ENCODE data around the gene NHS. TPM values are rescaled to one million over a fixed set of nuclear protein-coding genes. Genes with fewer than 3 reads are reported as not detected.

The NHS gene
- total RNA-seq, 1 donor from 2014 or later = 12.1 TPM

- peaks cover 3% of the 10 kb centered on the region for H3K27me3 Mint-ChIP-seq (ENCODE audit: insufficient read depth, low read depth)
- DNase-seq (ENCODE audit: low spot score) = no peak
- Histone ChIP-seq H3K27ac (no peak overlapping the region), H2AFZ (replicated peaks) (no peak overlapping the region), H3K36me3 (no peaks in the 10 kb centered on the region), H3K27me3 (no peaks in the 10 kb centered on the region), H4K20me1 (ENCODE audit: low read depth) (no peaks in the 10 kb centered on the region), H3F3A (ENCODE audit: low read depth) (no peaks in the 10 kb centered on the region), H3K4me2 (no peak overlapping the region), H3K9me3 (ENCODE audit: low read depth) (no peaks in the 10 kb centered on the region), H3K79me2 (ENCODE audit: low read depth) (no peaks in the 10 kb centered on the region), H3K9ac (no peak overlapping the region), H3K4me3 (no peak overlapping the region), H3K4me1 (no peaks in the 10 kb centered on the region)
- H3K9me3 Mint-ChIP-seq = no peaks in the 10 kb centered on the region
- no peak overlapping the region for H3K4me3 Mint-ChIP-seq
- no peaks in the 10 kb centered on the region for H3K36me3 Mint-ChIP-seq
- H3K4me1 Mint-ChIP-seq = peaks cover 48% of the 10 kb centered on the region
- no peak for TF ChIP-seq EZH2 (IDR thresholded peaks at IDR 0.05)
- TF ChIP-seq EZH2phosphoT487 (IDR thresholded peaks at IDR 0.05) = no peak
- TF ChIP-seq CTCF (IDR thresholded peaks at IDR 0.05) = no peak
- no peak overlapping the region for H3K27ac Mint-ChIP-seq
Measured at GRCh38 chrX:17602245-17602644, 227.2 kb downstream of the NHS start.

GRCh38 chrX:17603196-17603595, 228.2 kb downstream of the NHS start:
- no peaks in the 10 kb centered on the region for H3K9me3 Mint-ChIP-seq
- H3K4me1 Mint-ChIP-seq = peaks cover 51% of the 10 kb centered on the region
- Histone ChIP-seq H3F3A (ENCODE audit: low read depth) (no peaks in the 10 kb centered on the region), H3K27me3 (no peaks in the 10 kb centered on the region), H3K27ac (no peak overlapping the region), H3K9me3 (ENCODE audit: low read depth) (no peaks in the 10 kb centered on the region), H3K4me1 (peaks cover 2% of the 10 kb centered on the region), H3K9ac (no peak overlapping the region), H2AFZ (replicated peaks) (no peak overlapping the region), H3K4me2 (no peak overlapping the region), H3K4me3 (no peak overlapping the region), H3K79me2 (ENCODE audit: low read depth) (no peaks in the 10 kb centered on the region), H3K36me3 (no peaks in the 10 kb centered on the region), H4K20me1 (ENCODE audit: low read depth) (no peaks in the 10 kb centered on the region)
- TF ChIP-seq EZH2 (IDR thresholded peaks at IDR 0.05) = no peak
- no peak for TF ChIP-seq CTCF (IDR thresholded peaks at IDR 0.05)
- no peak for TF ChIP-seq EZH2phosphoT487 (IDR thresholded peaks at IDR 0.05)
- peaks cover 3% of the 10 kb centered on the region for H3K27me3 Mint-ChIP-seq (ENCODE audit: insufficient read depth, low read depth)
- no peaks in the 10 kb centered on the region for H3K36me3 Mint-ChIP-seq
- no peak for DNase-seq (ENCODE audit: low spot score)
- no peak overlapping the region for H3K4me3 Mint-ChIP-seq
- no peak overlapping the region for H3K27ac Mint-ChIP-seq

DNA sequence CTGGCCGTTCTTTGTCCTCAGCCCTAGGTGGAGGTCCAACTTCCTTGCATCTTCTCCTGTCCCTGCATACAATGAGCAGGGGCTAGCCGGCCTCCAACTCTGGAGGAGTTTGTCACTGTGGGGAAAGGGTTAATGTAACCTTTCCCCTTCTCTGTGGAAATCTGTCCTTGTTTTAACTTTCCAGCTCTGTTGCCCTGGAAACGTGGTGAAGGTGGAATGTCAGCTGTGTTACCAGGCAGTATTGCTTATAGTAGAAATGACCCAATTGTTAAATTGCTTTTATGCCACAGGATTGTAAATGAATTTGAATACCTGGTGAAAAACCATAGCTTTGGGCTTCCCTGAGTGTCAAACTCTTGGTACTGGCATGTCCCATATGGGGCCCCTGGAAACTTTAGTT, 230.7 kb downstream of the NHS start:
- no peaks in the 10 kb centered on the region for H4K20me1 ChIP-seq (ENCODE audit: low read depth)
- no peaks in the 10 kb centered on the region for H3F3A ChIP-seq (ENCODE audit: low read depth)
- Mint-ChIP-seq H3K36me3 (no peaks in the 10 kb centered on the region), H3K27me3 (ENCODE audit: insufficient read depth, low read depth) (peaks cover 8% of the 10 kb centered on the region), H3K4me3 (peak overlapping the region; percentile 62), H3K4me1 (peaks cover 60% of the 10 kb centered on the region), H3K9me3 (no peaks in the 10 kb centered on the region), H3K27ac (peak overlapping the region; percentile 68)
- H3K79me2 ChIP-seq (ENCODE audit: low read depth) = no peaks in the 10 kb centered on the region
- H3K36me3 ChIP-seq = no peaks in the 10 kb centered on the region
- no peak overlapping the region for H3K4me2 ChIP-seq
- no peaks in the 10 kb centered on the region for H3K9me3 ChIP-seq (ENCODE audit: low read depth)
- H3K27me3 ChIP-seq = no peaks in the 10 kb centered on the region
- peaks cover 7% of the 10 kb centered on the region for H3K4me1 ChIP-seq
- DNase-seq (ENCODE audit: low spot score) = no peak
- no peak overlapping the region for H2AFZ ChIP-seq (replicated peaks)
- TF ChIP-seq CTCF (IDR thresholded peaks at IDR 0.05) (no peak), EZH2phosphoT487 (IDR thresholded peaks at IDR 0.05) (no peak), EZH2 (IDR thresholded peaks at IDR 0.05) (no peak)
- no peak overlapping the region for H3K9ac ChIP-seq
- no peak overlapping the region for H3K4me3 ChIP-seq
- H3K27ac ChIP-seq = no peak overlapping the region

All from neural progenitor cell (in vitro differentiated cells).